HG02798 (cell line): ENCODE measurements around the gene SNRPD3.
"Not testable (repeated sequence)": the region's sequence is repeated elsewhere in the genome, so short reads cannot be mapped to it uniquely, and the experiment has no call there.

Experiments used
- ATAC-seq: cut with Tn5 transposase; IDR thresholded peaks from one replicate; pipeline ENCODE4 v1.9.1; 2021; ENCODE audit warnings: mild to moderate bottlenecking; ENCODE audit not compliant: unreplicated experiment, poor library complexity

The SNRPD3 gene

GRCh38 chr22:24603770-24604629, 48.2 kb downstream of the SNRPD3 start:
- ATAC-seq, result not testable (repeated sequence)

- ATAC-seq, result not testable (repeated sequence)
Measured at GRCh38 chr22:24606340-24606739, 50.5 kb downstream of the SNRPD3 start.

GRCh38 chr22:24607429-24607983, 51.7 kb downstream of the SNRPD3 start:
- peak; percentile 50 for ATAC-seq

- not testable (repeated sequence) for ATAC-seq
Measured at GRCh38 chr22:24608327-24608726, 52.5 kb downstream of the SNRPD3 start.

- ATAC-seq, result not testable (repeated sequence)
Measured at GRCh38 chr22:24609888-24610287, 54.1 kb downstream of the SNRPD3 start.

- not testable (repeated sequence) for ATAC-seq
Measured at GRCh38 chr22:24614794-24615193, 59.0 kb downstream of the SNRPD3 start.

GRCh38 chr22:24621244-24621643, 65.4 kb downstream of the SNRPD3 start:
- ATAC-seq, result not testable (repeated sequence)

- ATAC-seq, result not testable (repeated sequence)
Measured at GRCh38 chr22:24622596-24622995, 66.8 kb downstream of the SNRPD3 start.
